HEK293 (cell line): Measurements from ENCODE around the gene TNIK.

ENCODE experiments used
- CTCF ChIA-PET: fragments of 350-600 bp; formaldehyde crosslinking; extraction: SDS; loops from one replicate; lab custom pipeline; 2021; ENCODE audit warnings: antibody characterized with exemption; lab: Yijun Ruan, JAX
- POLR2A ChIA-PET: fragments of 300-600 bp; formaldehyde crosslinking; extraction: SDS; loops from one replicate; lab custom pipeline; 2020; ENCODE audit warnings: antibody characterized with exemption, inconsistent platforms; lab: Yijun Ruan, JAX
- H3K27ac ChIP-seq: fragments of 200-500 bp; sonication (Bioruptor generic); 2 replicates; pipeline ENCODE4 v1.5.1; 2014; ENCODE audit warnings: low read depth, low read length, control low read depth, inconsistent platforms; ENCODE audit errors: extremely low read depth
- H3K36me3 ChIP-seq, 2 experiments: fragments of 200-500 bp in 1 of 2; sonication (Bioruptor generic) in 1 of 2; 1 replicate in 1 of 2; 2 replicates in 1 of 2; pipeline ENCODE4 v1.5.1; 2014 to 2017; ENCODE audit warnings: inconsistent platforms in 2 of 2, low read length in 2 of 2; ENCODE audit not compliant: control insufficient read depth in 2 of 2, insufficient read depth in 1 of 2
- H3K4me1 ChIP-seq: fragments of 200-500 bp; sonication (Bioruptor generic); 2 replicates; pipeline ENCODE4 v1.5.1; 2014; ENCODE audit warnings: mild to moderate bottlenecking, low read length, inconsistent platforms; ENCODE audit not compliant: control insufficient read depth, insufficient read depth
- H3K4me3 ChIP-seq: 2 replicates; pipeline ENCODE4 v1.5.1; 2011; ENCODE audit warnings: low read depth, mild to moderate bottlenecking, control low read depth, low read length, moderate library complexity
- H3K9me3 ChIP-seq: fragments of 200-500 bp; sonication (Bioruptor generic); 2 replicates; pipeline ENCODE4 v1.5.1; 2014; ENCODE audit warnings: low read depth, low read length, inconsistent platforms; ENCODE audit not compliant: control insufficient read depth, insufficient read depth
- FEZF1 ChIP-seq: fragments of 450-650 bp; formaldehyde crosslinking; IDR thresholded peaks from 2 replicates; pipeline ENCODE4 v1.5.1; 2016; ENCODE audit warnings: missing biosample characterization, missing genetic modification characterization
- GLI4 ChIP-seq: fragments of 450-650 bp; formaldehyde crosslinking; IDR thresholded peaks from 2 replicates; pipeline ENCODE4 v1.5.1; 2016; ENCODE audit warnings: missing biosample characterization, missing genetic modification characterization
- IKZF3 ChIP-seq: fragments of 450-650 bp; IDR thresholded peaks from 2 replicates; pipeline ENCODE4 v1.5.0; 2018; ENCODE audit warnings: missing biosample characterization, mild to moderate bottlenecking, missing genetic modification characterization, moderate library complexity
- OSR2 ChIP-seq: fragments of 450-650 bp; formaldehyde crosslinking; IDR thresholded peaks from 2 replicates; pipeline ENCODE4 v1.5.1; 2016; ENCODE audit warnings: missing biosample characterization, missing genetic modification characterization
- PBX3 ChIP-seq: sonication (generic); formaldehyde crosslinking; IDR thresholded peaks from 2 replicates; pipeline ENCODE4 v1.8.1; 2022; ENCODE audit warnings: mild to moderate bottlenecking, moderate library complexity, missing genetic modification reagents
- PRDM6 ChIP-seq: fragments of 450-650 bp; formaldehyde crosslinking; IDR thresholded peaks from 2 replicates; pipeline ENCODE4 v1.5.1; 2017; ENCODE audit warnings: missing biosample characterization, missing genetic modification characterization
- SETDB1 ChIP-seq: IDR thresholded peaks from one replicate; pipeline ENCODE4 v1.6.1; 2017; ENCODE audit warnings: mild to moderate bottlenecking, low read length, moderate library complexity, mixed read lengths; ENCODE audit not compliant: insufficient read length
- WT1 ChIP-seq: fragments of 450-650 bp; formaldehyde crosslinking; IDR thresholded peaks from 2 replicates; pipeline ENCODE4 v1.5.1; 2016; ENCODE audit warnings: missing biosample characterization, missing genetic modification characterization
- YY2 ChIP-seq: fragments of 450-650 bp; formaldehyde crosslinking; IDR thresholded peaks from 2 replicates; pipeline ENCODE4 v1.5.1; 2016; ENCODE audit warnings: missing biosample characterization, missing genetic modification characterization
- ZBTB1 ChIP-seq: fragments of 450-650 bp; formaldehyde crosslinking; IDR thresholded peaks from 2 replicates; pipeline ENCODE4 v1.5.1; 2016; ENCODE audit warnings: missing biosample characterization, missing genetic modification characterization
- ZBTB20 ChIP-seq: fragments of 450-650 bp; formaldehyde crosslinking; IDR thresholded peaks from 2 replicates; pipeline ENCODE4 v1.5.1; 2016; ENCODE audit warnings: missing biosample characterization, missing genetic modification characterization
- ZBTB49 ChIP-seq: fragments of 450-650 bp; formaldehyde crosslinking; IDR thresholded peaks from 2 replicates; pipeline ENCODE4 v1.5.1; 2016; ENCODE audit warnings: missing biosample characterization, missing genetic modification characterization, low read depth
- ZNF18 ChIP-seq: fragments of 450-650 bp; formaldehyde crosslinking; IDR thresholded peaks from 2 replicates; pipeline ENCODE4 v1.5.1; 2016; ENCODE audit warnings: missing biosample characterization, missing genetic modification characterization
- ZNF362 ChIP-seq: fragments of 450-650 bp; formaldehyde crosslinking; IDR thresholded peaks from 2 replicates; pipeline ENCODE4 v1.5.1; 2016; ENCODE audit warnings: missing biosample characterization, missing genetic modification characterization
- ZNF426 ChIP-seq: fragments of 450-650 bp; formaldehyde crosslinking; IDR thresholded peaks from 2 replicates; pipeline ENCODE4 v1.5.1; 2017; ENCODE audit warnings: missing biosample characterization, missing genetic modification characterization, mild to moderate bottlenecking, inconsistent platforms, moderate library complexity
- ZNF501 ChIP-seq: fragments of 450-650 bp; formaldehyde crosslinking; IDR thresholded peaks from 2 replicates; pipeline ENCODE4 v1.5.1; 2016; ENCODE audit warnings: missing biosample characterization, missing genetic modification characterization
- ZNF529 ChIP-seq: fragments of 450-650 bp; formaldehyde crosslinking; IDR thresholded peaks from 2 replicates; pipeline ENCODE4 v1.5.1; 2017; ENCODE audit warnings: missing genetic modification characterization, missing biosample characterization; ENCODE audit not compliant: insufficient replicate concordance
- ZNF561 ChIP-seq: fragments of 450-650 bp; IDR thresholded peaks from 2 replicates; pipeline ENCODE4 v1.5.1; 2018; ENCODE audit warnings: missing biosample characterization, missing genetic modification characterization, borderline replicate concordance
- ZNF580 ChIP-seq: fragments of 450-650 bp; formaldehyde crosslinking; IDR thresholded peaks from 2 replicates; pipeline ENCODE4 v1.5.1; 2016; ENCODE audit warnings: missing biosample characterization, missing genetic modification characterization
- ZNF639 ChIP-seq: fragments of 450-650 bp; formaldehyde crosslinking; IDR thresholded peaks from 2 replicates; pipeline ENCODE4 v1.5.1; 2016; ENCODE audit warnings: missing biosample characterization, missing genetic modification characterization
- ZNF658 ChIP-seq: fragments of 450-650 bp; formaldehyde crosslinking; IDR thresholded peaks from 2 replicates; pipeline ENCODE4; 2016; ENCODE audit warnings: missing biosample characterization, missing genetic modification characterization
- ZNF701 ChIP-seq: fragments of 450-650 bp; formaldehyde crosslinking; IDR thresholded peaks from 2 replicates; pipeline ENCODE4 v1.5.1; 2016; ENCODE audit warnings: missing biosample characterization, missing genetic modification characterization
- ZSCAN16 ChIP-seq: fragments of 450-650 bp; formaldehyde crosslinking; IDR thresholded peaks from 2 replicates; pipeline ENCODE4 v1.5.1; 2016; ENCODE audit warnings: missing biosample characterization, missing genetic modification characterization

The TNIK gene

GRCh38 chr3:171195686-171196085, 264.5 kb downstream of the TNIK start (continued):
- TF ChIP-seq ZNF639 (no peak), PRDM6 (tag by site-specific recombination) (peak; percentile 77), IKZF3 (tag by site-specific recombination) (peak; percentile 59), ZNF18 (no peak)

GRCh38 chr3:171194965-171195364, 265.2 kb downstream of the TNIK start:
- Histone ChIP-seq H3K36me3 (no peaks in the 10 kb centered on the region), H3K27ac (no peak overlapping the region)
- TF ChIP-seq ZSCAN16 (tag by site-specific recombination): no peak
- no peak for TF ChIP-seq SETDB1
- TF ChIP-seq ZNF658 (tag by site-specific recombination): no peak
- peak; percentile 68 for TF ChIP-seq WT1 (tag by site-specific recombination)
- no peak for TF ChIP-seq PBX3 (CRISPR knock-in tag)
- TF ChIP-seq IKZF3 (tag by site-specific recombination): 0 out of 2 replicates have a peak, but pooled peaks have one; percentile 45
- TF ChIP-seq ZNF561 (tag by site-specific recombination): no peak
- TF ChIP-seq ZBTB49: no peak
- TF ChIP-seq OSR2 (tag by site-specific recombination): peak; percentile 73; the same call in 1 of the 2 replicates
- no peak for TF ChIP-seq ZNF701 (tag by site-specific recombination)
- TF ChIP-seq YY2 (tag by site-specific recombination): no peak
- TF ChIP-seq ZNF426 (tag by site-specific recombination): no peak
- TF ChIP-seq PRDM6 (tag by site-specific recombination): peak; percentile 67
- no peak for TF ChIP-seq ZNF529 (tag by site-specific recombination)
- no peak for TF ChIP-seq ZBTB20
- no peak for TF ChIP-seq ZNF580 (tag by site-specific recombination)
- TF ChIP-seq ZBTB1 (tag by site-specific recombination): no peak
- peak; percentile 64 for TF ChIP-seq FEZF1
- no peak for TF ChIP-seq GLI4 (tag by site-specific recombination)
- no peak for TF ChIP-seq ZNF501
- TF ChIP-seq ZNF362 (tag by site-specific recombination): no peak
- TF ChIP-seq, all 188 proteins: peak for 5
- CTCF ChIA-PET: interaction anchor here (0.5 kb wide), 1 partner anchor 646 kb away, joined by 3 read pairs; no protein-coding TSS in a partner anchor
- Histone ChIP-seq H3K4me1 (peaks cover 6% of the 10 kb centered on the region; the same call in 1 of the 2 replicates), H3K9me3 (no peaks in the 10 kb centered on the region), H3K4me3 (no peak overlapping the region)
- POLR2A ChIA-PET: no interaction called here
